DOHH2 (cell line): ENCODE results near the gene ARID5A.

Experiments used
- H3F3A ChIP-seq: fragments of 200-600 bp; sonication (generic), shearing (Covaris generic); 2 replicates; pipeline ENCODE4 v1.6.0; 2016; ENCODE audit warnings: antibody characterized with exemption, mild to moderate bottlenecking; ENCODE audit not compliant: control insufficient read depth, insufficient read depth
- H3K27ac ChIP-seq: fragments of 200-600 bp; sonication (generic); 2 replicates; pipeline ENCODE4 v1.5.1; 2014; ENCODE audit warnings: low read depth, mild to moderate bottlenecking, low read length, moderate library complexity
- H3K27me3 ChIP-seq: fragments of 200-600 bp; sonication (generic); 2 replicates; pipeline ENCODE4 v1.6.1; 2014; ENCODE audit warnings: mild to moderate bottlenecking, low read length, mixed read lengths; ENCODE audit not compliant: control insufficient read depth
- H3K36me3 ChIP-seq: fragments of 200-600 bp; sonication (generic); 2 replicates; pipeline ENCODE4 v1.6.1; 2014; ENCODE audit warnings: mild to moderate bottlenecking, low read length, moderate library complexity, mixed read lengths; ENCODE audit not compliant: control insufficient read depth
- H3K4me1 ChIP-seq: fragments of 200-600 bp; sonication (generic); 2 replicates; pipeline ENCODE4 v1.6.1; 2014; ENCODE audit warnings: mild to moderate bottlenecking, low read length, mixed read lengths; ENCODE audit not compliant: control insufficient read depth
- H3K4me2 ChIP-seq: fragments of 200-600 bp; sonication (generic); 2 replicates; pipeline ENCODE4 v1.6.0; 2014; ENCODE audit warnings: mild to moderate bottlenecking, low read length, moderate library complexity
- H3K4me3 ChIP-seq: fragments of 200-600 bp; sonication (generic); 2 replicates; pipeline ENCODE4 v1.5.1; 2014; ENCODE audit warnings: mild to moderate bottlenecking, low read length, mixed read lengths
- H3K79me2 ChIP-seq: fragments of 200-600 bp; sonication (generic); 2 replicates; pipeline ENCODE4 v1.6.1; 2014; ENCODE audit warnings: mild to moderate bottlenecking, low read length, mixed read lengths; ENCODE audit not compliant: control insufficient read depth
- H3K9me2 ChIP-seq: fragments of 200-600 bp; sonication (generic); replicated peaks from 2 replicates; pipeline ENCODE4 v1.6.1; 2014; ENCODE audit warnings: mild to moderate bottlenecking, low read length, mixed read lengths; ENCODE audit not compliant: control insufficient read depth
- H3K9me3 ChIP-seq: fragments of 200-600 bp; sonication (generic); 2 replicates; pipeline ENCODE4 v1.6.1; 2014; ENCODE audit warnings: antibody characterized with exemption, low read length, mixed read lengths; ENCODE audit not compliant: control insufficient read depth, insufficient read depth
- H4K20me1 ChIP-seq: fragments of 200-600 bp; sonication (generic); 2 replicates; pipeline ENCODE4 v1.6.0; 2014; ENCODE audit warnings: low read depth, mild to moderate bottlenecking, antibody characterized with exemption, low read length, moderate library complexity; ENCODE audit not compliant: control insufficient read depth, insufficient read depth
- EZH2phosphoT487 ChIP-seq: fragments of 200-600 bp; sonication (generic); IDR thresholded peaks from 2 replicates; pipeline ENCODE4 v1.6.1; 2017; ENCODE audit warnings: borderline replicate concordance, mild to moderate bottlenecking, antibody characterized with exemption, low read length, moderate library complexity, mixed read lengths
- TF ChIP-seq, protein P1 (sequence below): fragments of 200-600 bp; sonication (generic); IDR thresholded peaks from one replicate; pipeline ENCODE4 v1.5.1; 2014; ENCODE audit warnings: antibody characterized with exemption, mild to moderate bottlenecking, low read depth, low read length; ENCODE audit not compliant: poor library complexity, severe bottlenecking

ARID5A gene

DNA sequence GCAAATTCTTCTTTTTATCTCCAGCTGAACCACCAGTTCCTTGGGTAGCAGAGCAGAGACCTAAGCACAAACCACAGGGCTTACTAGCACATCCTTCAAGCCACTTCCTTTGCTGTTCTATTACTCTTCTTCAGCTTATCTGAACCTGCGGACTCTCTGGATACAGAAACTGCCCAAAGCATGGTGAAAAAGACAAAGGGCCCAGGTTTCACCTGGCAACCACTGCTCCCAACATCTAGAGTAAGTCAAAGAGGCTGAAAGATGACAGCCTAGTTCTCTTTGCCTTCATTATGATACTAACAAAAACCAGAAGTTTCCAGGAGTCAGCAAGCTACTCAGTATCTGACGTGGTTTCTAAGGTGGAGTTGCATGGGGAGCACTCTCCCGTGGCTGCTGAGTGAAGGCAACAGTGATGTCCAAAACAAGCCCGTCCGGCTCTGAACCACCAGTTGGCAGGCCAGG is 58.2 kb downstream of the ARID5A start:
- Histone ChIP-seq H3K4me3 (no peak overlapping the region), H3K79me2 (no peaks in the 10 kb centered on the region), H3K4me1 (no peaks in the 10 kb centered on the region), H3K27ac (no peak overlapping the region), H3K4me2 (no peak overlapping the region), H3K36me3 (peaks cover 77% of the 10 kb centered on the region), H3K9me3 (no peaks in the 10 kb centered on the region), H3F3A (no peaks in the 10 kb centered on the region), H3K27me3 (no peaks in the 10 kb centered on the region), H3K9me2 (no peaks in the 10 kb centered on the region), H4K20me1 (0 out of 2 replicates have a peak, but pooled peaks cover 3% of the 10 kb centered on the region)
- TF ChIP-seq EZH2phosphoT487: no peak
- TF ChIP-seq, protein P1, sequence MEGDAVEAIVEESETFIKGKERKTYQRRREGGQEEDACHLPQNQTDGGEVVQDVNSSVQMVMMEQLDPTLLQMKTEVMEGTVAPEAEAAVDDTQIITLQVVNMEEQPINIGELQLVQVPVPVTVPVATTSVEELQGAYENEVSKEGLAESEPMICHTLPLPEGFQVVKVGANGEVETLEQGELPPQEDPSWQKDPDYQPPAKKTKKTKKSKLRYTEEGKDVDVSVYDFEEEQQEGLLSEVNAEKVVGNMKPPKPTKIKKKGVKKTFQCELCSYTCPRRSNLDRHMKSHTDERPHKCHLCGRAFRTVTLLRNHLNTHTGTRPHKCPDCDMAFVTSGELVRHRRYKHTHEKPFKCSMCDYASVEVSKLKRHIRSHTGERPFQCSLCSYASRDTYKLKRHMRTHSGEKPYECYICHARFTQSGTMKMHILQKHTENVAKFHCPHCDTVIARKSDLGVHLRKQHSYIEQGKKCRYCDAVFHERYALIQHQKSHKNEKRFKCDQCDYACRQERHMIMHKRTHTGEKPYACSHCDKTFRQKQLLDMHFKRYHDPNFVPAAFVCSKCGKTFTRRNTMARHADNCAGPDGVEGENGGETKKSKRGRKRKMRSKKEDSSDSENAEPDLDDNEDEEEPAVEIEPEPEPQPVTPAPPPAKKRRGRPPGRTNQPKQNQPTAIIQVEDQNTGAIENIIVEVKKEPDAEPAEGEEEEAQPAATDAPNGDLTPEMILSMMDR: no peak

DNA sequence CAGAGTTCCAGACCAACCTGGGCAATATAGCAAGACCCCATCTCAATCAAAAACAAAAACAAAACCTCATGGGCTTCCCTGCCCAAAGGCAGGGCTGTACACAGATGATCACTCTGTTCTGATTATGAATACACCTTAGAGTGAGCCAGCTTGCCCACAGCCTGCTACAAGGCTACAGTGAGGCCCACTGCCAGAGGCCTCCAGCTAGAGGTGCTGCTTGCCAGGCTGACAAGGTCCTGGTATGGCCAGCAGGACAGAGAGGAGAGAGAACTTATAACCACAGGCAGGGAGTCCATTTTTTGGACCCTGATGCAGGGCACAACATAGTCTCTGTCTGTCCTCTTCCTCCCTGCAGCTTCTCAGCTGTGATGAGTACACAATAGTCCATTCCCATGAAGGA is 60.0 kb downstream of the ARID5A start:
- Histone ChIP-seq H4K20me1 (0 out of 2 replicates have a peak, but pooled peaks cover 3% of the 10 kb centered on the region), H3K27ac (no peak overlapping the region), H3K4me1 (no peaks in the 10 kb centered on the region), H3K4me2 (no peak overlapping the region), H3K79me2 (no peaks in the 10 kb centered on the region), H3K36me3 (peaks cover 88% of the 10 kb centered on the region), H3F3A (no peaks in the 10 kb centered on the region), H3K4me3 (no peak overlapping the region), H3K9me3 (no peaks in the 10 kb centered on the region), H3K27me3 (no peaks in the 10 kb centered on the region), H3K9me2 (no peaks in the 10 kb centered on the region)
- TF ChIP-seq, protein P1: no peak
- TF ChIP-seq EZH2phosphoT487: no peak

DNA sequence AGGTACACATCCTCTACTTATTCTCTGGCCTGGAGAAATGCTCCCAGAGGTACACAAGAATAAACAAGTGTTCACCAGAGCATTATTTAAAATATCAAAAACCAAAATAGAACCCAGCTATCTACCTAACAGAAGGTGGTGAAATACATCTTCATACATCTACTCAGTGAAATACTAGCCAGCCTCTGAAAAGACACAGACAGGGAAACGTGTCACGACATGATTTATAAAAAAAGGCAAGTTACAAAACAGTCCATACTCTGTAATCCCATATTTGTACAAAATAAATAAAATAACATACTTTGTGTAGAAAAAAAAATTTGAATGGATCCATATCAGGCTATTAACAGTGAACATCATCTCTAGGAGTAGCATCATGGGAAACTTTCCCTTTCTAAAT is 63.4 kb downstream of the ARID5A start:
- Histone ChIP-seq H3K79me2 (no peaks in the 10 kb centered on the region), H3K4me2 (no peak overlapping the region), H3K36me3 (peaks cover 90% of the 10 kb centered on the region), H3F3A (no peaks in the 10 kb centered on the region), H3K4me3 (no peak overlapping the region), H3K27ac (no peak overlapping the region), H3K9me3 (no peaks in the 10 kb centered on the region), H3K4me1 (no peaks in the 10 kb centered on the region), H4K20me1 (peaks cover 7% of the 10 kb centered on the region; the same call in 1 of the 2 replicates), H3K9me2 (no peaks in the 10 kb centered on the region), H3K27me3 (no peaks in the 10 kb centered on the region)
- TF ChIP-seq EZH2phosphoT487: no peak
- TF ChIP-seq, protein P1: no peak
